HCT116 (cell line): Measurements from ENCODE around the gene TGM6. TPM values are rescaled to one million over a fixed set of nuclear protein-coding genes. Genes with fewer than 3 reads are reported as not detected.

Experiments
- ATAC-seq: fragments of 200-7000 bp; cut with Tn5 transposase; 2 replicates; pipeline ENCODE4 v1.9.1; 2020; ENCODE audit warnings: mild to moderate bottlenecking, moderate library complexity
- BruUV-seq: library from RNA; stranded (reverse); fragments of 400-500 nt; replicated peaks from 2 replicates; lab custom pipeline; 2021; lab: Mats Ljungman, UMichigan
- CTCF ChIA-PET: fragments of 300-600 bp; sonication (Branson Sonifier 250); formaldehyde crosslinking; loops from one replicate; lab custom pipeline; 2021; ENCODE audit warnings: antibody characterized with exemption; lab: Charles Lee
- POLR2A ChIA-PET: fragments of 300-600, 350-600 bp; sonication (Branson Sonifier 250); formaldehyde crosslinking; loops from one replicate; lab custom pipeline; 2021; ENCODE audit warnings: antibody characterized with exemption; lab: Charles Lee
- RAD21 ChIA-PET, 2 experiments: fragments of 300-600 bp; sonication (Branson Sonifier 250); formaldehyde crosslinking; loops; one replicate each; lab custom pipeline; 2023; ENCODE audit warnings: low total read pairs in 2 of 2; ENCODE audit not compliant: uncharacterized antibody in 2 of 2, unreplicated experiment in 2 of 2, low non-redundant PET in 1 of 2; lab: Charles Lee
- DNase-seq: peaks from one replicate; pipeline ENCODE4 v3.0.0-alpha.2; 2010; ENCODE audit warnings: low read depth, low spot score
- H2AFZ ChIP-seq: fragments of 200-600 bp; shearing (Covaris generic), sonication (generic); 2 replicates; pipeline ENCODE4 v1.6.1; 2017; ENCODE audit warnings: low read depth, mixed run types, mixed read lengths, antibody characterized with exemption, low read length; ENCODE audit not compliant: poor library complexity, severe bottlenecking
- H3K27ac ChIP-seq: 2 replicates; pipeline ENCODE4 v1.5.1; 2012; ENCODE audit warnings: low read depth, low read length
- H3K27me3 ChIP-seq: fragments of 200-600 bp; sonication (generic); 2 replicates; pipeline ENCODE4 v1.6.1; 2016; ENCODE audit warnings: mixed run types, low read length, mixed read lengths; ENCODE audit not compliant: insufficient read depth
- H3K36me3 ChIP-seq, 2 experiments: fragments of 200-500 bp in 1 of 2; fragments of 200-600 bp in 1 of 2; sonication (Bioruptor generic) in 1 of 2; sonication (generic) in 1 of 2; 2 replicates each; pipeline versions ENCODE4 v1.5.1 to v1.6.1; 2014 to 2016; ENCODE audit warnings: low read length in 2 of 2, inconsistent platforms in 1 of 2, mixed read lengths in 1 of 2, mixed run types in 1 of 2; ENCODE audit not compliant: insufficient read depth in 2 of 2, control insufficient read depth in 1 of 2
- H3K4me1 ChIP-seq, 2 experiments: fragments of 200-600 bp in 1 of 2; sonication (generic) in 1 of 2; 2 replicates each; pipeline versions ENCODE4 v1.5.1 to v1.6.1; 2012 to 2017; ENCODE audit warnings: low read length in 2 of 2, inconsistent platforms in 1 of 2, mild to moderate bottlenecking in 1 of 2, mixed read lengths in 1 of 2, mixed run types in 1 of 2, moderate library complexity in 1 of 2; ENCODE audit not compliant: insufficient read depth in 2 of 2, control insufficient read depth in 1 of 2
- H3K4me2 ChIP-seq: fragments of 200-600 bp; sonication (generic); 2 replicates; pipeline ENCODE4 v1.6.1; 2017; ENCODE audit warnings: mixed run types, low read length, mixed read lengths
- H3K4me3 ChIP-seq, 2 experiments: fragments of 200-600 bp in 1 of 2; sonication (generic) in 1 of 2; replicated peaks in 1 of 2; 2 replicates each; pipeline ENCODE4 v1.5.1; 2011 to 2016; ENCODE audit warnings: low read length in 2 of 2, control low read depth in 1 of 2, low read depth in 1 of 2, mild to moderate bottlenecking in 1 of 2, mixed read lengths in 1 of 2, mixed run types in 1 of 2
- H3K79me2 ChIP-seq: fragments of 200-600 bp; sonication (generic); 2 replicates; pipeline ENCODE4 v1.6.1; 2017; ENCODE audit warnings: mild to moderate bottlenecking, mixed run types, low read length, moderate library complexity, mixed read lengths; ENCODE audit not compliant: insufficient read depth
- H3K9ac ChIP-seq: fragments of 200-600 bp; sonication (generic); 2 replicates; pipeline ENCODE4 v1.6.1; 2016; ENCODE audit warnings: low read length, mixed read lengths
- H3K9me2 ChIP-seq: fragments of 200-600 bp; sonication (generic), shearing (Covaris generic); 2 replicates; pipeline ENCODE4 v1.6.1; 2017; ENCODE audit warnings: mixed run types, mild to moderate bottlenecking, moderate library complexity; ENCODE audit not compliant: insufficient read depth
- H3K9me3 ChIP-seq, 2 experiments: fragments of 200-500 bp in 1 of 2; fragments of 200-600 bp in 1 of 2; sonication (Bioruptor generic) in 1 of 2; sonication (generic) in 1 of 2; 2 replicates each; pipeline ENCODE4 v1.6.1; 2014 to 2017; ENCODE audit warnings: low read length in 2 of 2, mixed read lengths in 2 of 2, inconsistent platforms in 1 of 2, low read depth in 1 of 2, mild to moderate bottlenecking in 1 of 2, mixed run types in 1 of 2, moderate library complexity in 1 of 2; ENCODE audit not compliant: control insufficient read depth in 1 of 2, insufficient read depth in 1 of 2
- H4K20me1 ChIP-seq: fragments of 200-600 bp; sonication (generic), shearing (Covaris generic); 2 replicates; pipeline ENCODE4 v1.6.1; 2017; ENCODE audit warnings: mixed run types, mild to moderate bottlenecking, moderate library complexity; ENCODE audit not compliant: insufficient read depth
- ATF3 ChIP-seq: IDR thresholded peaks from 2 replicates; pipeline ENCODE4 v1.6.1; 2012
- CBX3 ChIP-seq: IDR thresholded peaks from 2 replicates; pipeline ENCODE4 v1.6.1; 2012; ENCODE audit warnings: low read depth
- CEBPB ChIP-seq: IDR thresholded peaks from 2 replicates; pipeline ENCODE4 v1.6.1; 2012; ENCODE audit warnings: low read depth
- EGR1 ChIP-seq: IDR thresholded peaks from 2 replicates; pipeline ENCODE4 v1.6.1; 2012; ENCODE audit warnings: low read depth
- ELF1 ChIP-seq: IDR thresholded peaks from 2 replicates; pipeline ENCODE4 v1.6.1; 2012; ENCODE audit warnings: low read depth, borderline replicate concordance
- EZH2 ChIP-seq: fragments of 200-600 bp; sonication (generic); IDR thresholded peaks from 2 replicates; pipeline ENCODE4 v1.6.1; 2017; ENCODE audit warnings: antibody characterized with exemption, mixed run types
- EZH2phosphoT487 ChIP-seq: fragments of 200-600 bp; IDR thresholded peaks from 2 replicates; pipeline ENCODE4 v1.6.1; 2018; ENCODE audit warnings: antibody characterized with exemption, borderline replicate concordance
- FOSL1 ChIP-seq: IDR thresholded peaks from 2 replicates; pipeline ENCODE4 v1.6.1; 2012; ENCODE audit warnings: low read depth
- MAX ChIP-seq: IDR thresholded peaks from 2 replicates; pipeline ENCODE4 v1.6.1; 2012
- POLR2A ChIP-seq: IDR thresholded peaks from 2 replicates; pipeline ENCODE4 v1.7.0; 2011; ENCODE audit warnings: borderline replicate concordance; ENCODE audit not compliant: insufficient read depth, insufficient read length; ENCODE audit errors: extremely low read depth
- POLR2AphosphoS5 ChIP-seq: IDR thresholded peaks from 2 replicates; pipeline ENCODE4 v1.6.1; 2011; ENCODE audit warnings: mild to moderate bottlenecking, low read depth, low read length, moderate library complexity
- RAD21 ChIP-seq: IDR thresholded peaks from 2 replicates; pipeline ENCODE4 v1.6.1; 2012; ENCODE audit warnings: low read depth, mild to moderate bottlenecking
- SIN3A ChIP-seq: IDR thresholded peaks from 2 replicates; pipeline ENCODE4 v1.6.1; 2012; ENCODE audit warnings: low read depth
- SRF ChIP-seq: IDR thresholded peaks from 2 replicates; pipeline ENCODE4 v1.6.1; 2012; ENCODE audit warnings: low read depth
- TCF7L2 ChIP-seq: IDR thresholded peaks from 2 replicates; pipeline ENCODE4 v1.7.0; 2011; ENCODE audit warnings: borderline replicate concordance, inconsistent platforms; ENCODE audit not compliant: insufficient read depth, insufficient read length; ENCODE audit errors: extremely low read depth
- ZBTB33 ChIP-seq: IDR thresholded peaks from 2 replicates; pipeline ENCODE4 v1.6.1; 2011; ENCODE audit warnings: mild to moderate bottlenecking, low read length, moderate library complexity; ENCODE audit not compliant: insufficient replicate concordance; ENCODE audit errors: extremely low read depth
- ZFX ChIP-seq: fragments of 450-650 bp; IDR thresholded peaks from 2 replicates; pipeline ENCODE4 v1.6.1; 2017
- intact Hi-C: fragments of 100-400 bp; cut with micrococcal nuclease; formaldehyde crosslinking; loops from 2 replicates; pipeline ENCODE4 v1.10.0; 2022
- total RNA-seq: library from RNA; stranded (reverse); gene quantifications from one replicate; pipeline ENCODE4 v1.2.1, GENCODE V29; 2021; ENCODE audit not compliant: unreplicated experiment

The TGM6 gene
- total RNA-seq, 1 experiment from 2014 or later = not detected

- H3K9ac ChIP-seq = no peak overlapping the region
- no peak overlapping the region for H3K4me2 ChIP-seq
- no peaks in the 10 kb centered on the region for H3K4me1 ChIP-seq
- ChIA-PET POLR2A (no interaction called here), CTCF (no interaction called here), RAD21 (no interaction called here)
- intact Hi-C loops = no loop called here
- peaks cover 6% of the 10 kb centered on the region; the same call in 1 of the 2 replicates for H3K27me3 ChIP-seq
- no peaks in the 10 kb centered on the region for H4K20me1 ChIP-seq
- BruUV-seq = no TSS peak
- H3K27ac ChIP-seq = no peak overlapping the region
- no peaks in the 10 kb centered on the region for H3K36me3 ChIP-seq
- H3K4me3 ChIP-seq = no peak overlapping the region
- H3K9me3 ChIP-seq = no peaks in the 10 kb centered on the region
- H2AFZ ChIP-seq = no peak overlapping the region
- TF ChIP-seq SIN3A = no peak
- TF ChIP-seq MAX = no peak
- no peak for TF ChIP-seq ZBTB33
- ATAC-seq (no peak), DNase-seq (no peak)
- no peaks in the 10 kb centered on the region for H3K9me2 ChIP-seq
- no peaks in the 10 kb centered on the region for H3K79me2 ChIP-seq
Measured at GRCh38 chr20:2333821-2334220, 46.9 kb upstream of the TGM6 start.

GRCh38 chr20:2335096-2335870, 45.4 kb upstream of the TGM6 start:
- no peak overlapping the region for H3K4me3 ChIP-seq
- H4K20me1 ChIP-seq = no peaks in the 10 kb centered on the region
- H3K27me3 ChIP-seq = peaks cover 6% of the 10 kb centered on the region; the same call in 1 of the 2 replicates
- intact Hi-C loops = no loop called here
- no peaks in the 10 kb centered on the region for H3K79me2 ChIP-seq
- no peaks in the 10 kb centered on the region for H3K9me3 ChIP-seq
- BruUV-seq = no TSS peak
- no peaks in the 10 kb centered on the region for H3K36me3 ChIP-seq
- CTCF ChIA-PET = no interaction called here
- H3K9ac ChIP-seq = no peak overlapping the region
- H3K9me2 ChIP-seq = no peaks in the 10 kb centered on the region
- POLR2A ChIA-PET = no interaction called here
- H3K27ac ChIP-seq = no peak overlapping the region
- no peak overlapping the region for H2AFZ ChIP-seq
- RAD21 ChIA-PET = no interaction called here
- no peak for ATAC-seq
- H3K4me1 ChIP-seq = no peaks in the 10 kb centered on the region
- no peak overlapping the region for H3K4me2 ChIP-seq
- no peak for DNase-seq
- TF ChIP-seq ATF3 (no peak), CBX3 (no peak), ELF1 (no peak), ZFX (no peak), ZBTB33 (no peak), TCF7L2 (no peak), POLR2A (no peak), POLR2AphosphoS5 (no peak), FOSL1 (no peak), SRF (no peak), EZH2 (no peak), EGR1 (no peak), CEBPB (no peak), EZH2phosphoT487 (no peak), SIN3A (no peak), RAD21 (no peak)
